Ishikawa (cell line): ENCODE data around the gene DDX17.

Experiments
- CEBPB ChIP-seq: IDR thresholded peaks from 2 replicates; pipeline ENCODE4 v1.6.1; 2012
- RAD21 ChIP-seq: IDR thresholded peaks from 2 replicates; pipeline ENCODE4 v1.6.1; 2012; ENCODE audit warnings: low read depth
- TAF1 ChIP-seq: IDR thresholded peaks from 2 replicates; pipeline ENCODE4 v1.6.1; 2012; ENCODE audit warnings: low read depth, mild to moderate bottlenecking
- TEAD4 ChIP-seq: IDR thresholded peaks from 2 replicates; pipeline ENCODE4 v1.6.1; 2012
- ZBTB7A ChIP-seq: IDR thresholded peaks from 2 replicates; pipeline ENCODE4 v1.6.1; 2012; ENCODE audit warnings: low read depth
- TF ChIP-seq, protein P1 (sequence below): IDR thresholded peaks from 2 replicates; pipeline ENCODE4 v1.6.1; 2012; ENCODE audit warnings: low read depth, mild to moderate bottlenecking

DNA sequence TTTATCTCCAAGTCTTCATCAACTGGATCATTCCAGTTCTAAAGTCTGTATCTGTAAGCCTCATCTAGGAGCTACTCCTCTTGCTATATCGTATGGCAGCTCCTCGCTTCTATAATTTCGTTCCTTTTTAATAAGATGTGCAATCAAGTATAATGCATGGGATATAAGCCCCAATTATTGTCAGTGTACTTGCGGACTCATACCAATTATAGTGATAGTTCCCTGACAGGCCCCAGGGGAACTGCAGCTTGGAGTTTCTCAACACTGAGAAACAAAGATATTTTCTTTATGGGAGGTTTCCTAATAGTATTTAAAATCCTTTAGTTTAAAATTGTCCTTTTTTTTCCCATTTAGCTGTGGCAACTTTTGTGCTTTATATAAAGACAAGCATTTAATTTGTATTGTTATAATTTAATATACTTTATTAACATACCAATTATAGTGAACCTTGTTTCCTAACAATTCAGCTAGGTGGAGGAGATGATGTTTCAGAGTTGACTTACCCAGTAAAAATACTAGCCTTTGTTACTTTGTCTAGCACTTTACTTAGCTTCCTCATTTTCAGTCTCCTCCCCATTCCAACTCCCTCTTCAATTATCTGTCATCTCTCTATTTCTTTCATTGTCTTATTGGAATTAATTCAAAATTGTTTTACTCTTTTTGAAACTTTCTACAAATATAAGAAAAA lies 25.3 kb upstream of the DDX17 start:
- TF ChIP-seq CEBPB (no peak), TEAD4 (no peak), TAF1 (no peak), RAD21 (no peak), ZBTB7A (no peak)
- TF ChIP-seq, protein P1, sequence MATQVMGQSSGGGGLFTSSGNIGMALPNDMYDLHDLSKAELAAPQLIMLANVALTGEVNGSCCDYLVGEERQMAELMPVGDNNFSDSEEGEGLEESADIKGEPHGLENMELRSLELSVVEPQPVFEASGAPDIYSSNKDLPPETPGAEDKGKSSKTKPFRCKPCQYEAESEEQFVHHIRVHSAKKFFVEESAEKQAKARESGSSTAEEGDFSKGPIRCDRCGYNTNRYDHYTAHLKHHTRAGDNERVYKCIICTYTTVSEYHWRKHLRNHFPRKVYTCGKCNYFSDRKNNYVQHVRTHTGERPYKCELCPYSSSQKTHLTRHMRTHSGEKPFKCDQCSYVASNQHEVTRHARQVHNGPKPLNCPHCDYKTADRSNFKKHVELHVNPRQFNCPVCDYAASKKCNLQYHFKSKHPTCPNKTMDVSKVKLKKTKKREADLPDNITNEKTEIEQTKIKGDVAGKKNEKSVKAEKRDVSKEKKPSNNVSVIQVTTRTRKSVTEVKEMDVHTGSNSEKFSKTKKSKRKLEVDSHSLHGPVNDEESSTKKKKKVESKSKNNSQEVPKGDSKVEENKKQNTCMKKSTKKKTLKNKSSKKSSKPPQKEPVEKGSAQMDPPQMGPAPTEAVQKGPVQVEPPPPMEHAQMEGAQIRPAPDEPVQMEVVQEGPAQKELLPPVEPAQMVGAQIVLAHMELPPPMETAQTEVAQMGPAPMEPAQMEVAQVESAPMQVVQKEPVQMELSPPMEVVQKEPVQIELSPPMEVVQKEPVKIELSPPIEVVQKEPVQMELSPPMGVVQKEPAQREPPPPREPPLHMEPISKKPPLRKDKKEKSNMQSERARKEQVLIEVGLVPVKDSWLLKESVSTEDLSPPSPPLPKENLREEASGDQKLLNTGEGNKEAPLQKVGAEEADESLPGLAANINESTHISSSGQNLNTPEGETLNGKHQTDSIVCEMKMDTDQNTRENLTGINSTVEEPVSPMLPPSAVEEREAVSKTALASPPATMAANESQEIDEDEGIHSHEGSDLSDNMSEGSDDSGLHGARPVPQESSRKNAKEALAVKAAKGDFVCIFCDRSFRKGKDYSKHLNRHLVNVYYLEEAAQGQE, result no peak
